ENCODE measurements around the gene SF3B1.

SF3B1 gene

DNA sequence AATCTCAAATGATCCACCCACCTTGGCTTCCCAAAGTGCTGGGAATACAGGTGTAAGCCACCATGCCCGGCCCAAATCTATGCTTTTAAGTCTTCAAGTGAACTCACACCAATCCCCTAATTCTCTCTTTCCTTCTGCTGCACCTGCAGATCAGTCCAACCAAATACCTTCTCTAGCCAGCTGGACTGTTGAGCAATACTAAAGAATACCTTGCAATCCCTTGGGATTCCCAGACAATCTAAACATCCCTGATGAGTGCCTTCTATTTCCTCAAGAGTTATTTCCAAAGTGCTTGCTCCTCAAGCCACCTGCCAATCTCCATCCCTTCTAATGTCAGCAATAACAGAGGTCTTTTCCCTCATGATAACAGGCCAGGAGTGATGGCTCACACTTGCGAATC is 48.6 kb downstream of the SF3B1 start:
- Histone ChIP-seq H3K27ac (ENCODE audit: extremely low read depth, low read depth, low read length) (no peak overlapping the region), H3K9me3 (ENCODE audit: control insufficient read depth, insufficient read depth, low read depth, low read length) (no peaks in the 10 kb centered on the region), H3K36me3 (ENCODE audit: control insufficient read depth in 2 of 2, insufficient read depth in 1 of 2, low read length in 2 of 2) (peaks cover 3 to 6% of the 10 kb centered on the region in 2 experiments; a peak in 2 of 3 replicates), H3K4me3 (ENCODE audit: low read depth, low read length) (no peak overlapping the region), H3K4me1 (ENCODE audit: control insufficient read depth, insufficient read depth, low read length) (no peaks in the 10 kb centered on the region)
- POLR2A ChIA-PET, result no interaction called here
- CTCF ChIA-PET, result interaction anchor here (0.9 kb wide), 1 partner anchor 273 kb away, joined by 5 read pairs; no protein-coding TSS in a partner anchor
- TF ChIP-seq ZNF223 (tag by site-specific recombination; IDR thresholded peaks at IDR 0.05) (no peak), ZNF184 (tag by site-specific recombination; IDR thresholded peaks at IDR 0.05) (no peak), SP7 (tag by site-specific recombination; IDR thresholded peaks at IDR 0.05) (no peak), ZNF623 (tag by site-specific recombination; IDR thresholded peaks at IDR 0.05) (no peak), ZNF214 (tag by site-specific recombination; IDR thresholded peaks at IDR 0.05; ENCODE audit: borderline replicate concordance) (no peak), ZNF529 (tag by site-specific recombination; IDR thresholded peaks at IDR 0.05; ENCODE audit: insufficient replicate concordance) (no peak), ZNF350 (tag by site-specific recombination; IDR thresholded peaks at IDR 0.05) (no peak)
- TF ChIP-seq, protein P1, sequence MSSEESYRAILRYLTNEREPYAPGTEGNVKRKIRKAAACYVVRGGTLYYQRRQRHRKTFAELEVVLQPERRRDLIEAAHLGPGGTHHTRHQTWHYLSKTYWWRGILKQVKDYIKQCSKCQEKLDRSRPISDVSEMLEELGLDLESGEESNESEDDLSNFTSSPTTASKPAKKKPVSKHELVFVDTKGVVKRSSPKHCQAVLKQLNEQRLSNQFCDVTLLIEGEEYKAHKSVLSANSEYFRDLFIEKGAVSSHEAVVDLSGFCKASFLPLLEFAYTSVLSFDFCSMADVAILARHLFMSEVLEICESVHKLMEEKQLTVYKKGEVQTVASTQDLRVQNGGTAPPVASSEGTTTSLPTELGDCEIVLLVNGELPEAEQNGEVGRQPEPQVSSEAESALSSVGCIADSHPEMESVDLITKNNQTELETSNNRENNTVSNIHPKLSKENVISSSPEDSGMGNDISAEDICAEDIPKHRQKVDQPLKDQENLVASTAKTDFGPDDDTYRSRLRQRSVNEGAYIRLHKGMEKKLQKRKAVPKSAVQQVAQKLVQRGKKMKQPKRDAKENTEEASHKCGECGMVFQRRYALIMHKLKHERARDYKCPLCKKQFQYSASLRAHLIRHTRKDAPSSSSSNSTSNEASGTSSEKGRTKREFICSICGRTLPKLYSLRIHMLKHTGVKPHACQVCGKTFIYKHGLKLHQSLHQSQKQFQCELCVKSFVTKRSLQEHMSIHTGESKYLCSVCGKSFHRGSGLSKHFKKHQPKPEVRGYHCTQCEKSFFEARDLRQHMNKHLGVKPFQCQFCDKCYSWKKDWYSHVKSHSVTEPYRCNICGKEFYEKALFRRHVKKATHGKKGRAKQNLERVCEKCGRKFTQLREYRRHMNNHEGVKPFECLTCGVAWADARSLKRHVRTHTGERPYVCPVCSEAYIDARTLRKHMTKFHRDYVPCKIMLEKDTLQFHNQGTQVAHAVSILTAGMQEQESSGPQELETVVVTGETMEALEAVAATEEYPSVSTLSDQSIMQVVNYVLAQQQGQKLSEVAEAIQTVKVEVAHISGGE (tag by site-specific recombination; conservative IDR thresholded peaks at IDR 0.05; ENCODE audit: low read depth), result no peak

DNA sequence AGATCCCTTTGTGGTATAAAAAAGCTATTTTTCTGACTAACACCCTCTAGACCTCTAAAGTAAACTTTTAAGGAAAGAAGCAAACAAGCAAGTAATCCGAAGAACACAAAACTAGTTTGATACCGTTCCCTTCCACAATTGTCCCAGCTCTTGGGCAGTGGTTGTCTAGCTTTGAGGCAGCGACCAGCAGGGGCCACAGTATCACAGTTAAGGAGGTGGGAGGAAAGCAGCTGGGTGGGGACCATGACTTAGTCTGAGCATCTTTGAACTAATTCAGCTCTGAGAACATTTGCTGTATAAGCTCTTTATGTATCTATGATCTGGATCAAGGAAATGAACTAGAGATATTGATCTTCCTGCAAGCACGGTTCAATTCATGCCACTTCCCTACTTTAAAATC is 51.0 kb downstream of the SF3B1 start:
- ChIA-PET POLR2A (no interaction called here), CTCF (interaction anchor here (0.5 to 1.2 kb wide), 2 partner anchors 38 to 395 kb away, joined by 4 to 6 read pairs; no protein-coding TSS in a partner anchor)
- H3K9me3 ChIP-seq (ENCODE audit: control insufficient read depth, insufficient read depth, low read depth, low read length), result no peaks in the 10 kb centered on the region
- no peak overlapping the region for H3K27ac ChIP-seq (ENCODE audit: extremely low read depth, low read depth, low read length)
- H3K4me3 ChIP-seq (ENCODE audit: low read depth, low read length), result no peak overlapping the region
- no peaks in the 10 kb centered on the region for H3K4me1 ChIP-seq (ENCODE audit: control insufficient read depth, insufficient read depth, low read length)
- H3K36me3 ChIP-seq (ENCODE audit: control insufficient read depth in 2 of 2, insufficient read depth in 1 of 2, low read length in 2 of 2), result no peaks in the 10 kb centered on the region
- TF ChIP-seq ZBTB1 (tag by site-specific recombination; IDR thresholded peaks at IDR 0.05), result no peak
- no peak for TF ChIP-seq ZNF776 (tag by site-specific recombination; IDR thresholded peaks at IDR 0.05; ENCODE audit: borderline replicate concordance)
- no peak for TF ChIP-seq ZNF629 (tag by site-specific recombination; IDR thresholded peaks at IDR 0.05)
- no peak for TF ChIP-seq ZNF16 (tag by site-specific recombination; IDR thresholded peaks at IDR 0.05; ENCODE audit: low read depth)
- no peak for TF ChIP-seq ZNF76 (tag by site-specific recombination; IDR thresholded peaks at IDR 0.05; ENCODE audit: borderline replicate concordance, low read depth)
- no peak for TF ChIP-seq KLF8 (tag by site-specific recombination; IDR thresholded peaks at IDR 0.05)
- TF ChIP-seq, protein P2, sequence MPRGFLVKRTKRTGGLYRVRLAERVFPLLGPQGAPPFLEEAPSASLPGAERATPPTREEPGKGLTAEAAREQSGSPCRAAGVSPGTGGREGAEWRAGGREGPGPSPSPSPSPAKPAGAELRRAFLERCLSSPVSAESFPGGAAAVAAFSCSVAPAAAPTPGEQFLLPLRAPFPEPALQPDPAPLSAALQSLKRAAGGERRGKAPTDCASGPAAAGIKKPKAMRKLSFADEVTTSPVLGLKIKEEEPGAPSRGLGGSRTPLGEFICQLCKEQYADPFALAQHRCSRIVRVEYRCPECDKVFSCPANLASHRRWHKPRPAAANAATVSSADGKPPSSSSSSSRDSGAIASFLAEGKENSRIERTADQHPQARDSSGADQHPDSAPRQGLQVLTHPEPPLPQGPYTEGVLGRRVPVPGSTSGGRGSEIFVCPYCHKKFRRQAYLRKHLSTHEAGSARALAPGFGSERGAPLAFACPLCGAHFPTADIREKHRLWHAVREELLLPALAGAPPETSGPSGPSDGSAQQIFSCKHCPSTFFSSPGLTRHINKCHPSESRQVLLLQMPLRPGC (tag by site-specific recombination; IDR thresholded peaks at IDR 0.05), result no peak
- no peak for TF ChIP-seq ZNF114 (tag by site-specific recombination; IDR thresholded peaks at IDR 0.05)
- TF ChIP-seq ZNF341 (tag by site-specific recombination; IDR thresholded peaks at IDR 0.05; ENCODE audit: low read depth), result no peak
- no peak for TF ChIP-seq ZFP69B (tag by site-specific recombination; IDR thresholded peaks at IDR 0.05)
- no peak for TF ChIP-seq TRIM28 (IDR thresholded peaks at IDR 0.05; ENCODE audit: borderline replicate concordance, low read length)
- no peak for TF ChIP-seq ZNF146 (tag by site-specific recombination; IDR thresholded peaks at IDR 0.05)
- TF ChIP-seq HOXD13 (CRISPR knock-in tag; IDR thresholded peaks at IDR 0.05; ENCODE audit: borderline replicate concordance), result no peak
- no peak for TF ChIP-seq ZNF311 (tag by site-specific recombination; IDR thresholded peaks at IDR 0.05; ENCODE audit: borderline replicate concordance)
- no peak for TF ChIP-seq OVOL3 (tag by site-specific recombination; IDR thresholded peaks at IDR 0.05)
